G401 (cell line): Measurements from ENCODE around the gene LURAP1L. TPM values are rescaled to one million over a fixed set of nuclear protein-coding genes. Genes with fewer than 3 reads are reported as not detected.

Source experiments
- DNase-seq: peaks from one replicate; pipeline ENCODE4 v3.0.0-alpha.2; 2015; ENCODE audit warnings: low spot score
- in situ Hi-C: cut with HindIII; loops from 2 replicates; pipeline ENCODE4 v1.10.0; 2016; ENCODE audit warnings: low sequenced_read_pairs, mixed read lengths
- total RNA-seq: library from RNA; depleted of rRNA; stranded (reverse); fragments of >200 nt; shearing (Covaris generic); gene quantifications from 2 replicates; pipeline ENCODE4 v1.2.3, GENCODE V29; 2014; rRNA removed

The LURAP1L gene
- not detected in 2 replicates for total RNA-seq

GRCh38 chr9:12774861-12775678 lies at the start of gene LURAP1L:
LURAP1L (plus strand) TSS chr9:12775020; CDS start chr9:12775716, 696 bp downstream.
- in situ Hi-C loops, result no loop called here
- peak; percentile 91 for DNase-seq

GRCh38 chr9:12726795-12727194 lies 48.0 kb upstream of the LURAP1L start:
- no peak for DNase-seq
- in situ Hi-C loops, result no loop called here

- in situ Hi-C loops, result no loop called here
- DNase-seq, result no peak
Measured at GRCh38 chr9:12730198-12730597, 44.6 kb upstream of the LURAP1L start.

- no peak for DNase-seq
- in situ Hi-C loops, result no loop called here
Measured at GRCh38 chr9:12730927-12731326, 43.9 kb upstream of the LURAP1L start.

GRCh38 chr9:12732971-12733370 lies 41.8 kb upstream of the LURAP1L start:
- no peak for DNase-seq
- in situ Hi-C loops, result no loop called here

GRCh38 chr9:12735665-12736064 lies 39.2 kb upstream of the LURAP1L start:
- no peak for DNase-seq
- in situ Hi-C loops, result no loop called here

- no peak for DNase-seq
- in situ Hi-C loops, result no loop called here
Measured at GRCh38 chr9:12737871-12738270, 36.9 kb upstream of the LURAP1L start.

- in situ Hi-C loops, result no loop called here
- no peak for DNase-seq
Measured at GRCh38 chr9:12739014-12739652, 35.7 kb upstream of the LURAP1L start.

- in situ Hi-C loops, result no loop called here
- no peak for DNase-seq
Measured at GRCh38 chr9:12740845-12741244, 34.0 kb upstream of the LURAP1L start.

- in situ Hi-C loops, result no loop called here
Measured at GRCh38 chr9:12748016-12748415, 26.8 kb upstream of the LURAP1L start.

GRCh38 chr9:12748954-12749353 lies 25.9 kb upstream of the LURAP1L start:
- in situ Hi-C loops, result no loop called here
- no peak for DNase-seq

More at GRCh38 chr9:12748016-12748415, 26.8 kb upstream of the LURAP1L start:
- no peak for DNase-seq

GRCh38 chr9:12753931-12754330 lies 20.9 kb upstream of the LURAP1L start:
- DNase-seq, result no peak
- in situ Hi-C loops, result no loop called here

GRCh38 chr9:12759761-12760160 lies 15.1 kb upstream of the LURAP1L start:
- DNase-seq, result no peak
- in situ Hi-C loops, result no loop called here

- in situ Hi-C loops, result no loop called here
- DNase-seq, result no peak
Measured at GRCh38 chr9:12760758-12761157, 14.1 kb upstream of the LURAP1L start.

- DNase-seq, result no peak
- in situ Hi-C loops, result no loop called here
Measured at GRCh38 chr9:12764150-12764549, 10.7 kb upstream of the LURAP1L start.

GRCh38 chr9:12765088-12765798 lies 9.6 kb upstream of the LURAP1L start:
- in situ Hi-C loops, result no loop called here
- DNase-seq, result no peak

- no peak for DNase-seq
- in situ Hi-C loops, result no loop called here
Measured at GRCh38 chr9:12766357-12766756, 8.5 kb upstream of the LURAP1L start.

- in situ Hi-C loops, result no loop called here
- no peak for DNase-seq
Measured at GRCh38 chr9:12770261-12770660, 4.6 kb upstream of the LURAP1L start.

- DNase-seq, result no peak
- in situ Hi-C loops, result no loop called here
Measured at GRCh38 chr9:12771891-12772290, 2.9 kb upstream of the LURAP1L start.

- DNase-seq, result no peak
- in situ Hi-C loops, result no loop called here
Measured at GRCh38 chr9:12773562-12773961, 1.3 kb upstream of the LURAP1L start.
